Mucosa of stomach (tissue), 1 donor: Measurements from ENCODE around the gene CLVS2.

Experiments
- H3K27me3 ChIP-seq: one replicate; pipeline ENCODE4 v1.7.0; 2013; ENCODE audit warnings: mild to moderate bottlenecking, low read length; ENCODE audit not compliant: control insufficient read depth, insufficient read depth
- H3K36me3 ChIP-seq: one replicate; pipeline ENCODE4 v1.7.0; 2013; ENCODE audit warnings: low read length; ENCODE audit not compliant: control insufficient read depth, insufficient read depth
- H3K4me1 ChIP-seq: one replicate; pipeline ENCODE4 v1.7.0; 2013; ENCODE audit warnings: mild to moderate bottlenecking, low read length; ENCODE audit not compliant: control insufficient read depth, insufficient read depth
- H3K4me3 ChIP-seq: one replicate; pipeline ENCODE4 v1.7.0; 2013; ENCODE audit warnings: low read length
- H3K9ac ChIP-seq: one replicate; pipeline ENCODE4 v1.7.0; 2013; ENCODE audit warnings: mild to moderate bottlenecking, low read length, moderate library complexity
- H3K9me3 ChIP-seq: one replicate; pipeline ENCODE4 v1.7.0; 2013; ENCODE audit warnings: mild to moderate bottlenecking, low read length, moderate library complexity; ENCODE audit not compliant: control insufficient read depth
- donor health status: Pancreatic carcinoma.

The CLVS2 gene

DNA sequence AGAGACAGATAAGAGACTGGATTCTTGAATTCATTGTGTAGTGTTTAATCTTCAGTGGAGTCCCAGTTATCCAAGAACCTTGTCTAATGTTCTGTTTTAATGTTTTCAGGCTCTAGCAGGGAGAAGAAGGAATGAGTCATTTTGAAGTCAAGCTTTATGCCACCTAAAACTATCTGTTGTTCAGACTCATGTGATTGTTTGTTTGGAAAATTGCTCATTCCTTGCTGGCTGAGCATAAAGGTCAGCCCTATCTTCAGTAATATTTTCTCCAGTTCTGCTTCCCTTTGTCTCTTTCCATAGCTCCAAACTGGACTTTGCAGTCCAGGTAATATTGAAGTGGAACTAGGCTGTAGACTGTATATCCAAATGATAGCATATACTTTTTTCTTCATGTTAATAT, 34.2 kb downstream of the CLVS2 start:
- Histone ChIP-seq H3K4me1 (no peaks in the 10 kb centered on the region), H3K9me3 (no peaks in the 10 kb centered on the region), H3K27me3 (no peaks in the 10 kb centered on the region), H3K9ac (no peak overlapping the region), H3K36me3 (no peaks in the 10 kb centered on the region), H3K4me3 (no peak overlapping the region)

DNA sequence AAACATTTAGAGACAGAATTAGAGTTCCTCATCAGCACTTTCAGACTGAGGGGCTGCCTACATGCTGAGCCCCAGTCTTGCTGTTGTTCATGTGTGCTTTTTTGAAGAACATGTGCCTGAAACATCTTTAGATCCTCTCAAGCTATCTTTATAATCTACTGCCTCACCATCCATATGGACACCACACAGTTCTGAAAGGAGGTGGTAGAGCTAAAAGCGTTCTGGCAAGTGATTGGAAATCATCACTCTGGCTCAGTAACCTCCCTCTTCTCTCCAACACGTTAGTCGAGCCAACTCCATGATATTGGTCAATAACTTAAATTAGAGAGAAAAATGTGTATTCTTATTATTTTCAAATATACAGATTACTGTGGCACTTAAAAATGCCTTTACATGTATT, 40.6 kb downstream of the CLVS2 start:
- Histone ChIP-seq H3K4me1 (no peaks in the 10 kb centered on the region), H3K9ac (no peak overlapping the region), H3K36me3 (no peaks in the 10 kb centered on the region), H3K9me3 (no peaks in the 10 kb centered on the region), H3K4me3 (no peak overlapping the region), H3K27me3 (no peaks in the 10 kb centered on the region)

GRCh38 chr6:123039431-123039830, 43.4 kb downstream of the CLVS2 start:
- Histone ChIP-seq H3K4me1 (no peaks in the 10 kb centered on the region), H3K9ac (no peak overlapping the region), H3K9me3 (no peaks in the 10 kb centered on the region), H3K27me3 (no peaks in the 10 kb centered on the region), H3K36me3 (no peaks in the 10 kb centered on the region), H3K4me3 (no peak overlapping the region)

DNA sequence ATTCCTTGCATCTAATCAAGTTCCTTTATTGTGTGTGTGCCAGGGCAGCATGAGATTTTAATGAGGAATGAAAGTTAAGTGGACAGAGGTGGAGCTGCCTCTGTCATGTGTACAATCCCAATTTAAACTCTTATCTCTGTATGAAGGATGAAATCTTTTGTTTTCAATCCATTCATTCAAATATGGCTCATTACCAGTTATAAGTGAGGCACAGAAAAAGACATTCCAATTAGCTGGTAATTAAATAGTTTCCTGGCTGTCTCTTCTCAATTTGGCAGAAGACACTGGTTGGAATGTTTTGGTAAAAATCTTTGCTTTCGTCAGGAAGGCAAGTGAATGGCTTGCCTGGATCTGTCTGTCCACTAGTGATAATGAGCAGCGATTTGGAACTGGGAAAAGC, 46.4 kb downstream of the CLVS2 start:
- Histone ChIP-seq H3K27me3 (no peaks in the 10 kb centered on the region), H3K9ac (no peak overlapping the region), H3K9me3 (no peaks in the 10 kb centered on the region), H3K36me3 (no peaks in the 10 kb centered on the region), H3K4me1 (no peaks in the 10 kb centered on the region), H3K4me3 (no peak overlapping the region)

DNA sequence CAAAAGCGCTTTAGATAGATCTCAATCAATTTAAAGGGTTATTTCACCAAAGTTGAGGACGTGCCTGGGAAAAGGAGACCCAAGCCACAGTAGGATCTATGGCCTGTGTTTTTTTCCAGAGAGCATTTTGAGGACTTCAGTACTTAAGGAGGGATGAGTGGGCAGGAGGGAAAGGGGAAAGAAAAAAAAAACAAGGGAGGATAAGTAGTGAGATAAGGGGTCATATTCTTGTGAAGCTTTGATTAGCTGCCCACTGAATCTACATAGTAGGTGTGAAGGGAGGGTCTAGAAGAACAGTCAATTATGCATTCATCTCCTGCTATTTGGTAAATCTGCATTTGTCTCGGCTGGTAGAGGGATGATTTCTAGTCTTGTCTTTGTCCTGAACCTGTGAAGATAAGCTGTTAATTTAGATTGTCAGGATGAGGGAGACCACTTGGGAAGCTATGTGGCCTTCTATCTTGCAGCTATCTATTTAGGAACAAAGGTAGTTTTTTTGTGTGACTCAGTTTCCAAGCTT, 48.4 kb downstream of the CLVS2 start:
- Histone ChIP-seq H3K9ac (no peak overlapping the region), H3K4me3 (no peak overlapping the region), H3K9me3 (no peaks in the 10 kb centered on the region), H3K4me1 (no peaks in the 10 kb centered on the region), H3K27me3 (no peaks in the 10 kb centered on the region), H3K36me3 (no peaks in the 10 kb centered on the region)

- Histone ChIP-seq H3K27me3 (no peaks in the 10 kb centered on the region), H3K4me1 (peaks cover 3% of the 10 kb centered on the region), H3K9me3 (no peaks in the 10 kb centered on the region), H3K36me3 (no peaks in the 10 kb centered on the region), H3K9ac (no peak overlapping the region), H3K4me3 (no peak overlapping the region)
These were observed 57.7 kb downstream of the CLVS2 start for GRCh38 chr6:123053602-123054225.

DNA sequence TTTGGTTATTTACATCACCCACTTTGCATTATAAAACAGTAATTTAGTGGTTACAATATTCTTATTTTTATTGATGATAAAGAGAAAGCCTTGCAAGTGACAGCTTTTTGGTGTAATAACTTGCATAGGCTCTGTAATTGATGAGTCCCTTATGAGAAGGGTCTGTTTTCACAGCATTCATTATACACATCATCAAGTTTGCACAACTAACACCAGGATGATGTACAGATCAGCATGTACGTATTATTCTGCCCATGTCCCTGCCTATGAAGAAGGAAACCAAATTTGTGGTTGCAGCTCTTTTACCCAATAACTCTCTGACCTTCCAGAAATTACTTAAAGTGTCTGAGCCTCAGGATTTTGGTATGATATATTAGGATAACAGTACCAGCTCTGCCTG, 59.2 kb downstream of the CLVS2 start:
- H3K27me3 ChIP-seq, result no peaks in the 10 kb centered on the region
- no peaks in the 10 kb centered on the region for H3K9me3 ChIP-seq
- H3K4me1 ChIP-seq, result peaks cover 3% of the 10 kb centered on the region
- H3K4me3 ChIP-seq, result no peak overlapping the region
- no peak overlapping the region for H3K9ac ChIP-seq
- H3K36me3 ChIP-seq, result no peaks in the 10 kb centered on the region

DNA sequence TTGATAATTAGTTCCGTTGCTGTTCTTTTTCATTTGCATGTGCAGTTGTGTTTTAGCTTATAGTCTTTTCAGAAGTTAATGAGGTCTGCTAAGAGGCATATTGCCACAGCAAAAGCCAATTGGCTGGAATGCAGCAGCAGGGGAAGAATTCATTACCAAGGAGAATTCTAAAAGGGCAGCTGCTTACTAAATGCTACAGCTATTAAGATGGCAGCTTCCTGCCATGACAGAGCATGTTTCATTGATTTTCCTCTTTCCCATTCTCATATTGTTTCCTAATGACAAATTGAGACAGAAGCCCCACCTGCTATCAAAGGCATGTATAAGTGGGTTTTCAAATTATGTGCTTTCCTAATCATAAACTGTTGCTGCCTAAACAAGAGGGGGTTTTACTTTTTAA, 66.6 kb downstream of the CLVS2 start:
- no peaks in the 10 kb centered on the region for H3K27me3 ChIP-seq
- H3K9me3 ChIP-seq, result no peaks in the 10 kb centered on the region
- no peaks in the 10 kb centered on the region for H3K4me1 ChIP-seq
- H3K4me3 ChIP-seq, result no peak overlapping the region
- H3K36me3 ChIP-seq, result no peaks in the 10 kb centered on the region
- H3K9ac ChIP-seq, result no peak overlapping the region

- H3K4me3 ChIP-seq, result no peak overlapping the region
- H3K9me3 ChIP-seq, result no peaks in the 10 kb centered on the region
- H3K4me1 ChIP-seq, result no peaks in the 10 kb centered on the region
- no peaks in the 10 kb centered on the region for H3K36me3 ChIP-seq
- H3K27me3 ChIP-seq, result no peaks in the 10 kb centered on the region
- no peak overlapping the region for H3K9ac ChIP-seq
These were observed 68.0 kb downstream of the CLVS2 start for GRCh38 chr6:123064038-123064437.

DNA sequence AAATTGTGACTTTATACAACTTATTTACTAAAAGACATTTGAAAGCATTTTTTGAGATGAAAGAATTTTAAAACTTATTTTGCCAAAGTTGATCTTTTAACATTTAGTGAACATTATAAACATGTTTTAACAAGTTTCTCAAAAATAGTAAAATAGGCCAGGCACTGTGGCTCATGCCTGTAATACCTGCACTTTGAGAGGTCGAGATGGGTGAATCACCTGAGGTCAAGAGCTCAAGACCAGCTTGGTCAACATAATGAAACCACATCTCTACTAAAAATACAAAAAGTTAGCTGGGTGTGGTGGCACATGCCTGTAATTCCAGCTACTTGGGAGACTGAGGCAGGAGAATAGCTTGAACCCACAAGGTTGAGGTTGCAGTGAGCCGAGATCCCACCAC, 78.6 kb downstream of the CLVS2 start:
- Histone ChIP-seq H3K9me3 (no peaks in the 10 kb centered on the region), H3K36me3 (no peaks in the 10 kb centered on the region), H3K9ac (no peak overlapping the region), H3K27me3 (no peaks in the 10 kb centered on the region), H3K4me1 (no peaks in the 10 kb centered on the region), H3K4me3 (no peak overlapping the region)

DNA sequence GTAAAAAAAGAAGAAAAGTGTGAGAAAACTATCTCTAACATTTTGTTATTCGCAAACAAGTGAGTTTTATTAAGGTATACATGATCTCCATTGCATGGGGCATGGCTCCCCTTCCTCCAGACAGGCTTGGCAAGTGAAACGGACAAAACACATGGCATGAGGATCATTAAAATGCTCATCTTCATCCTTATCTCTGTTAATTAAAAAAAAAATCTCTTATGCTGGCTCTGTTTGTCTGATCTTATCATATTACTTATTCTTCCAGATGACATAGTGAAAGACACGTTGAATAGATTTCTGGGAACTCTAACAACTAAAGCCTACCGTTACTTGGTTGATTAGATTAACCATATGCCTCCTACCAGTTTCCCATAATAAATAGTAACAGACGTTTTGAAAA, 89.4 kb downstream of the CLVS2 start:
- Histone ChIP-seq H3K27me3 (no peaks in the 10 kb centered on the region), H3K4me3 (no peak overlapping the region), H3K9me3 (no peaks in the 10 kb centered on the region), H3K4me1 (no peaks in the 10 kb centered on the region), H3K36me3 (no peaks in the 10 kb centered on the region), H3K9ac (no peak overlapping the region)

DNA sequence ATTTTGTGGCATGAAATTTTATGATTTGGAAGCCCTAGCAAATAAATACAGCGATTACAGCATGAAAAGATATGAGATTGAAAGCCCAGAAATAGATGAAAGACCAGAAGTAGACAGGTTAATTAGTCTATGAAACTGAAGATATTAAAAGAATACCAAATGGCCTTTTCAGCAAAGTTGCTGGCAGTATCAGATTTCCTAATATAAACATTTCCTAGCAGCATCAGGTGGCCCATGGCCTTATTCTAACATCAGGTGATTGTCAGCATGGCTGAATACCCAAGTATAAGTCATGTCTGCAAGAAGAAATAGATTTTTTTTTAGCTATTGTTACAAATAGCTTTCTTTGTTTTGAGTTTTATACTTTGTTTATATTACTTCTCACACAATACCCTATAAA, 93.2 kb downstream of the CLVS2 start:
- H3K27me3 ChIP-seq, result no peaks in the 10 kb centered on the region
- no peaks in the 10 kb centered on the region for H3K36me3 ChIP-seq
- no peaks in the 10 kb centered on the region for H3K9me3 ChIP-seq
- H3K4me3 ChIP-seq, result no peak overlapping the region
- H3K4me1 ChIP-seq, result peaks cover 11% of the 10 kb centered on the region
- H3K9ac ChIP-seq, result no peak overlapping the region
